VCaP (cell line): Measurements from ENCODE around the gene KIF27.
A peak's percentile ranks its signal among the peaks of the same experiment; 100 is the strongest.

Source experiments
- H3K27ac ChIP-seq: fragments of 450-650 bp; 2 replicates; pipeline ENCODE4 v1.5.1; 2017
- TF ChIP-seq, protein P1 (sequence below): fragments of 450-650 bp; conservative IDR thresholded peaks from 2 replicates; pipeline ENCODE4 v1.5.1; 2017; ENCODE audit warnings: mild to moderate bottlenecking, moderate library complexity

The KIF27 gene, protein sequence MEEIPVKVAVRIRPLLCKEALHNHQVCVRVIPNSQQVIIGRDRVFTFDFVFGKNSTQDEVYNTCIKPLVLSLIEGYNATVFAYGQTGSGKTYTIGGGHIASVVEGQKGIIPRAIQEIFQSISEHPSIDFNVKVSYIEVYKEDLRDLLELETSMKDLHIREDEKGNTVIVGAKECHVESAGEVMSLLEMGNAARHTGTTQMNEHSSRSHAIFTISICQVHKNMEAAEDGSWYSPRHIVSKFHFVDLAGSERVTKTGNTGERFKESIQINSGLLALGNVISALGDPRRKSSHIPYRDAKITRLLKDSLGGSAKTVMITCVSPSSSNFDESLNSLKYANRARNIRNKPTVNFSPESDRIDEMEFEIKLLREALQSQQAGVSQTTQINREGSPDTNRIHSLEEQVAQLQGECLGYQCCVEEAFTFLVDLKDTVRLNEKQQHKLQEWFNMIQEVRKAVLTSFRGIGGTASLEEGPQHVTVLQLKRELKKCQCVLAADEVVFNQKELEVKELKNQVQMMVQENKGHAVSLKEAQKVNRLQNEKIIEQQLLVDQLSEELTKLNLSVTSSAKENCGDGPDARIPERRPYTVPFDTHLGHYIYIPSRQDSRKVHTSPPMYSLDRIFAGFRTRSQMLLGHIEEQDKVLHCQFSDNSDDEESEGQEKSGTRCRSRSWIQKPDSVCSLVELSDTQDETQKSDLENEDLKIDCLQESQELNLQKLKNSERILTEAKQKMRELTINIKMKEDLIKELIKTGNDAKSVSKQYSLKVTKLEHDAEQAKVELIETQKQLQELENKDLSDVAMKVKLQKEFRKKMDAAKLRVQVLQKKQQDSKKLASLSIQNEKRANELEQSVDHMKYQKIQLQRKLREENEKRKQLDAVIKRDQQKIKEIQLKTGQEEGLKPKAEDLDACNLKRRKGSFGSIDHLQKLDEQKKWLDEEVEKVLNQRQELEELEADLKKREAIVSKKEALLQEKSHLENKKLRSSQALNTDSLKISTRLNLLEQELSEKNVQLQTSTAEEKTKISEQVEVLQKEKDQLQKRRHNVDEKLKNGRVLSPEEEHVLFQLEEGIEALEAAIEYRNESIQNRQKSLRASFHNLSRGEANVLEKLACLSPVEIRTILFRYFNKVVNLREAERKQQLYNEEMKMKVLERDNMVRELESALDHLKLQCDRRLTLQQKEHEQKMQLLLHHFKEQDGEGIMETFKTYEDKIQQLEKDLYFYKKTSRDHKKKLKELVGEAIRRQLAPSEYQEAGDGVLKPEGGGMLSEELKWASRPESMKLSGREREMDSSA (N-terminal part only)

DNA sequence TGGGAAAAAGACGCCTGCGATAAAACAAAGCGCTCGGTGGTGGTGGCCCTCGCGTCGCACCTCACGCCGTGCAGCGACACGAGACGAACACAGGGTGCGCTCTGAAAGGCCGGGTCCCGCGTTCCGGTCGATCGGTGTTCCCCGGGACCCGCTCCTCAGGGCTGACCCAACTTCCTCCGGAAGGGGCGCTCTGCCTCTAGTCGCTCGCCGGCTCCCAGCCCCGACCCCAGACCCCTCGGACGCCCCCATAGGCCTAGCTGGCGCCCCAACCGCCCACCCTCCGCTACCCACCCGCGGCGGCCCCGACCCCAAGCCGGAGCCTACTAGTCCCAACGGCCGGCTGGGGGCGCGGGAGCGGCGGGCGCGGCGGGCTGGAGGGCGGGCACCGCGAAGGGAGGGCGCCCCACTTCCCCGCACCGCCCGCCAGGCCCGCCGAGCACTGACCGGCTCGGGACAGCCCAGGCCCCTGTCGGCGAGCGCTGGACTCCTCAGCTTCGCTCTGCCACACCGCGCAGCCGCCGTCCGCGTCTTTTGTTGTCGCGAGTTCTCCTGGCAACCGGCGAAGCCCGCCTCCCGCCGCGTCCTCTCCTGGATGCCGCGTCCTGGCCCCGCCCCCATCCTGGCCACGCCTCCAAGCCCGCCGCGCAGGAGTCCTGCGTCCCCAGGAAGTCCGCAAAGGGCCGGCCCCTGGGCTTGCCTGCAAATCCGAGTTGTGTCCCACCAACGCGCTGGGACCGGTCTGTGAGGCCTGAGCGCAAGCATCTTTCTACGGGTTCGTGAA, at the start of gene KIF27:
KIF27 (minus strand) TSS at position 506 of the 781 bp plus-strand sequence. CDS start 5,841 bp downstream, outside the sequence.
- peak within 1 kb of the TSS; percentile 86 for H3K27ac ChIP-seq
- TF ChIP-seq, protein P1, sequence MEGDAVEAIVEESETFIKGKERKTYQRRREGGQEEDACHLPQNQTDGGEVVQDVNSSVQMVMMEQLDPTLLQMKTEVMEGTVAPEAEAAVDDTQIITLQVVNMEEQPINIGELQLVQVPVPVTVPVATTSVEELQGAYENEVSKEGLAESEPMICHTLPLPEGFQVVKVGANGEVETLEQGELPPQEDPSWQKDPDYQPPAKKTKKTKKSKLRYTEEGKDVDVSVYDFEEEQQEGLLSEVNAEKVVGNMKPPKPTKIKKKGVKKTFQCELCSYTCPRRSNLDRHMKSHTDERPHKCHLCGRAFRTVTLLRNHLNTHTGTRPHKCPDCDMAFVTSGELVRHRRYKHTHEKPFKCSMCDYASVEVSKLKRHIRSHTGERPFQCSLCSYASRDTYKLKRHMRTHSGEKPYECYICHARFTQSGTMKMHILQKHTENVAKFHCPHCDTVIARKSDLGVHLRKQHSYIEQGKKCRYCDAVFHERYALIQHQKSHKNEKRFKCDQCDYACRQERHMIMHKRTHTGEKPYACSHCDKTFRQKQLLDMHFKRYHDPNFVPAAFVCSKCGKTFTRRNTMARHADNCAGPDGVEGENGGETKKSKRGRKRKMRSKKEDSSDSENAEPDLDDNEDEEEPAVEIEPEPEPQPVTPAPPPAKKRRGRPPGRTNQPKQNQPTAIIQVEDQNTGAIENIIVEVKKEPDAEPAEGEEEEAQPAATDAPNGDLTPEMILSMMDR, result peak; percentile 57

DNA sequence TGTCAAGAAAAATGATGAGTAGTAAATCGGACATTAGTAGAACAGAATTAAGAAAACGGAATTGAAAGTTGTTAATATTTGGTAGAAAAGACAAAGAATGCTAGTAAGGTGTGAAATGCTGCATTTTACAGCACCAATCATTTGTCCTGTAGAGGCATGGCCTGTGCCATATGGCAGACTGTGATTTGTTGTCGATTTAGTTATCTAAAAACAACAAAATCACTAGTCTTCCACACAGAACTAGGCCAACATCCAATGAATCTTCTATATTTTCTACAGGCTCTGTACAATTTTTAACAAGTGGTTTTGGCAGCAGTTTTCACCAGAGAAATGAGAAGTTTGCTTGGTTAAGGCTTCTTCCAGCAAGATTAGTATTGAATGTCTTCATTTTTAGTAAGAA, 48.4 kb upstream of the KIF27 start:
- TF ChIP-seq, protein P1, result no peak
- H3K27ac ChIP-seq, result no peak overlapping the region

DNA sequence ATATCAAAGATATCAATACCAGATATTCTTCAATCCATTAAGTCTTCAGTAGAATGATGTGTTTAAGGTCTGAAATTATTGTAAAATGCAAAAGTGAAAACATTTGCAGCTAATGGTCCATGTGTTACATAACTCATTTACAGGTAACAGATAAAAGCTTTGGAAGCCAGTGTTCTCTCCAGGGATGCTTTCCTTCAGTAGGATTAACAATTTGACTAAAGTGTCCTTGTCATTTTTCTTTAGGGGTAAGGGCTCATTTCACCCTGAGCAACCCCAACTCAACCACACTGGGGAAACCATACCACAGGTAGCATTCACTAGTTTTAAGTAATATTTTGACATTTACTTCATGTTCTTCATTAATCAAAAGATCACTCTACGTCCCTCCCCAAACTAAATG, 45.8 kb upstream of the KIF27 start:
- no peak overlapping the region for H3K27ac ChIP-seq

DNA sequence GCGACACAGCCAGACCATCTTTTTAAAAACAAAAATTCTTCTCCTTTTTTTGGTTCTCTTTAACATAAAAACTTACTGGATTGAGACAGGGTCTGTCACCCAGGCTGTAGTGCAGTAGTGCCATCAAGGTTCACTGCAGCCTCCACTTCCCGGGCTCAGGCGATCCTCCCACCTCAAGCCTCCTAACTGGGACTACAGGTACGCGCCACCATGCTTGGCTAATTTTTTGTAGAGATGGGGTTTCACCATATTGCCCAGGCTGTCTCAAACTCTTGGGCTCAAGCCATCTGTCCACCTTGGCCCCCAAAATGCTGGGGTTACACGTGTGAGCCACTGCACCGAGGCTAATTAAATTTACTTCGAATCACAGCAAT, 45.0 kb upstream of the KIF27 start:
- TF ChIP-seq, protein P1, result no peak
- no peak overlapping the region; the same call in 1 of the 2 replicates for H3K27ac ChIP-seq

More for the DNA sequence above, 45.8 kb upstream of the KIF27 start:
- TF ChIP-seq, protein P1, result no peak

DNA sequence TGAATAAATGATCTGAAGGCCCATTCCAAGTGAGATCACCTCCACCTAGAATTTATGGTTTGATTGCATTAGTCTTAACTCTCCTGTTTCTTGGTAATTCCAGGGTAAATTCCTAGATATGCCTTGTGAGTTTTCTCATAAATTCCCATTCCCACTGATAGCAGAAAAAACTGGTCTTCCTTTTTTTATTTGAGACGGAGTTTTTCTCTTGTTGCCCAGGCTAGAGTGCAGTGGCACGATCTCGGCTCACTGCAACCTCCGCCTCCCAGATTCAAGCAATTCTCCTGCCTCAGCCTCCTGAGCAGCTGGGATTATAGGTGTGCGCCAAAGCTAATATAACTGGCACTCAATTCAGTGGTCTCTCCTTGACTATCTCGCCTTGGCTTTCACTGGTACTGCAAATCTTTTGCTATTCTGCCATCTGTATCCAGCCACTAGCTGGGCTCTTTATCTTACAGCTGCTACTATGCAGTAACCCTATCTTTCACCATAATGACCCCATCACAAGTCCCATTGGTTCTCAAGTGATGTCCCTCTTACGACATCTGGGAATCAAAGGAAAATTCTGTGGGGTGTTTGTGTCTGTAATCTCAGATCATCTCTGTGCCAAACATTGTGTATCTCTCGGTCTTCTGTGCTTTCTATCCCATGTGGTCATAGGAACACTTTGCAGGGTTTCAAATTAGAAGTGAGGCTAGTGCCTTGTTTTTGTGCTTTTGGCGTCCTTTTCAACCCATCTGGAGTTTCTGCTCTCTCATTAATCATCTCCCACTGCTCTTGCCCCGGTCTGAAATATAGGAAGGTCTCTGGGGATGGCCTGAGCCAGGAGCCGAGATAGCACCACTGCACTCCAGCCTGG, 44.3 kb upstream of the KIF27 start:
- H3K27ac ChIP-seq, result peak overlapping the region; percentile 37; the same call in 1 of the 2 replicates
- TF ChIP-seq, protein P1, result no peak

DNA sequence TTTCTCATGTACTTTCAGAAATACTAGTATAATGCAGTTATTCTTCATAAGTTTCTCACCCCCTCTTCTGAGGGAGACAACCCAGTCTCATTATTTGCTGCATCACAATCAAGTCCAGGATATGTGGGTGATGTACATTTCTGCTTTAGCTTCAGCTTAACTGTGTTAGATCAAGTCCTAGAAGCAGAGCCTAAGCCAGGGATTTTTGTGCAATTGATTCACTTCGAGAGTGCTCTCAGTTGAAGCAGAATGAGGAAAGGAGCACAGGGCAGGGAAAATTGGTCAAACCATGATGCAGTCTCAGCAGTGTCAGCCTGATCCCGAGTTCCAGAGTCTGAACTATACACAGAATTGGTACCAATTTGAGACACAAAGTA, 43.7 kb upstream of the KIF27 start:
- TF ChIP-seq, protein P1, result no peak
- H3K27ac ChIP-seq, result peak overlapping the region; percentile 37; the same call in 1 of the 2 replicates
